HepG2 (cell line): ENCODE measurements around the gene EIF3B. TPM values are rescaled to one million over a fixed set of nuclear protein-coding genes. Genes with fewer than 3 reads are reported as not detected.

Experiments used
- ARNT2 ChIP-seq: sonication (generic); formaldehyde crosslinking; IDR thresholded peaks from 2 replicates; pipeline ENCODE4 v1.8.0; 2022; ENCODE audit warnings: mild to moderate bottlenecking, low read depth, missing genetic modification reagents, moderate library complexity
- CENPT ChIP-seq: sonication (generic); formaldehyde crosslinking; IDR thresholded peaks from 2 replicates; pipeline ENCODE4 v1.8.0; 2022; ENCODE audit warnings: low read depth, mild to moderate bottlenecking, moderate library complexity, missing genetic modification reagents
- HNF4A ChIP-seq: sonication (generic); formaldehyde crosslinking; IDR thresholded peaks from 2 replicates; pipeline ENCODE4 v1.4.0; 2020; ENCODE audit warnings: missing genetic modification reagents
- MYPOP ChIP-seq: sonication (generic); formaldehyde crosslinking; IDR thresholded peaks from 2 replicates; pipeline ENCODE4 v1.8.1; 2023; ENCODE audit warnings: mild to moderate bottlenecking, moderate library complexity, missing genetic modification reagents
- PAX8 ChIP-seq: sonication (generic); formaldehyde crosslinking; IDR thresholded peaks from 2 replicates; pipeline ENCODE4 v1.8.0; 2022; ENCODE audit warnings: mild to moderate bottlenecking, missing genetic modification reagents, borderline replicate concordance
- POLR2G ChIP-seq: fragments of 200-400 bp; formaldehyde crosslinking; IDR thresholded peaks from 2 replicates; pipeline ENCODE4 v1.6.1; 2018; ENCODE audit warnings: mild to moderate bottlenecking, low read depth, low read length, moderate library complexity
- REST ChIP-seq, 2 experiments: IDR thresholded peaks; 2 replicates each; pipeline ENCODE4 v1.6.1; 2011 to 2012; ENCODE audit warnings: low read length in 2 of 2, borderline replicate concordance in 1 of 2, low read depth in 1 of 2, mild to moderate bottlenecking in 1 of 2, moderate library complexity in 1 of 2
- ZBTB4 ChIP-seq: sonication (generic); formaldehyde crosslinking; IDR thresholded peaks from 2 replicates; pipeline ENCODE4 v1.4.0; 2020; ENCODE audit warnings: missing genetic modification reagents, mild to moderate bottlenecking, borderline replicate concordance
- ZFP82 ChIP-seq: sonication (generic); formaldehyde crosslinking; IDR thresholded peaks from 2 replicates; pipeline ENCODE4 v1.5.1; 2020; ENCODE audit warnings: mild to moderate bottlenecking, missing genetic modification reagents, borderline replicate concordance
- ZNF678 ChIP-seq: sonication (generic); formaldehyde crosslinking; IDR thresholded peaks from 2 replicates; pipeline ENCODE4 v1.4.0; 2020; ENCODE audit warnings: mild to moderate bottlenecking, missing genetic modification reagents
- ZNF83 ChIP-seq: sonication (generic); formaldehyde crosslinking; IDR thresholded peaks from 2 replicates; pipeline ENCODE4 v1.4.0; 2020; ENCODE audit warnings: missing genetic modification reagents, mild to moderate bottlenecking, borderline replicate concordance
- ZNF879 ChIP-seq: sonication (generic); formaldehyde crosslinking; IDR thresholded peaks from 2 replicates; pipeline ENCODE4 v1.8.1; 2023; ENCODE audit warnings: missing genetic modification reagents
- polyA plus RNA-seq, 8 experiments: library from polyadenylated mRNA; depleted of rRNA in 3 of 8; stranded (reverse) in 7 of 8; unstranded in 1 of 8; fragments of >200 nt; fragmentation: Illumina TruSeq in 4 of 8; extraction: Trizol in 4 of 8; gene quantifications; 2 replicates each; pipeline versions ENCODE4 v1.2.1 to v1.2.3, GENCODE V29; 2011 to 2016; ENCODE audit warnings: low read depth in 4 of 8, missing spikeins in 1 of 8, mixed read lengths in 1 of 8; ENCODE audit not compliant: insufficient read depth in 1 of 8
- total RNA-seq, 5 experiments: library from RNA; depleted of rRNA; stranded (reverse); fragments of >200 nt; fragmentation: Illumina TruSeq; extraction: Trizol; gene quantifications; 2 replicates each; pipeline ENCODE4 v1.2.3, GENCODE V29; 2016; ENCODE audit warnings: low read depth in 1 of 5
- TF ChIP-seq, protein P1 (sequence below), 2 experiments: sonication (generic) in 1 of 2; formaldehyde crosslinking in 1 of 2; IDR thresholded peaks; 2 replicates each; pipeline versions ENCODE4 v1.5.1 to v1.6.1; 2011 to 2020; ENCODE audit warnings: borderline replicate concordance in 1 of 2, low read depth in 1 of 2, low read length in 1 of 2, mild to moderate bottlenecking in 1 of 2, missing genetic modification reagents in 1 of 2, moderate library complexity in 1 of 2
- TF ChIP-seq, protein P2 (sequence below): sonication (generic); formaldehyde crosslinking; IDR thresholded peaks from 2 replicates; pipeline ENCODE4 v1.5.1; 2020; ENCODE audit warnings: missing genetic modification reagents, mild to moderate bottlenecking, borderline replicate concordance

Gene EIF3B
- total and polyA plus RNA-seq, 2 of the 13 experiments (the other 11 are each of a cell fraction or from before 2014, with no cell fraction given): 92.2 to 241 TPM

GRCh38 chr7:2314209-2314955 is 40.2 kb upstream of the EIF3B start, which contains the start of gene SNX8 (continued):
- TF ChIP-seq, protein P1, sequence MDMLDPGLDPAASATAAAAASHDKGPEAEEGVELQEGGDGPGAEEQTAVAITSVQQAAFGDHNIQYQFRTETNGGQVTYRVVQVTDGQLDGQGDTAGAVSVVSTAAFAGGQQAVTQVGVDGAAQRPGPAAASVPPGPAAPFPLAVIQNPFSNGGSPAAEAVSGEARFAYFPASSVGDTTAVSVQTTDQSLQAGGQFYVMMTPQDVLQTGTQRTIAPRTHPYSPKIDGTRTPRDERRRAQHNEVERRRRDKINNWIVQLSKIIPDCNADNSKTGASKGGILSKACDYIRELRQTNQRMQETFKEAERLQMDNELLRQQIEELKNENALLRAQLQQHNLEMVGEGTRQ (IDR thresholded peaks at IDR 0.05; ENCODE audit: low read depth, low read length): peak; percentile 92
- TF ChIP-seq, protein P1 (CRISPR knock-in tag; IDR thresholded peaks at IDR 0.05; ENCODE audit: borderline replicate concordance): peak; percentile 27; the same call in 1 of the 2 replicates
- TF ChIP-seq ZNF879 (CRISPR knock-in tag) (no peak), CENPT (CRISPR knock-in tag) (peak; percentile 61; the same call in 1 of the 2 replicates), ZBTB4 (CRISPR knock-in tag) (no peak), ZNF83 (CRISPR knock-in tag) (no peak), ZNF678 (CRISPR knock-in tag) (no peak), PAX8 (CRISPR knock-in tag) (no peak), POLR2G (peak; percentile 72), MYPOP (CRISPR knock-in tag) (no peak), ARNT2 (CRISPR knock-in tag) (no peak), ZFP82 (CRISPR knock-in tag) (no peak), HNF4A (CRISPR knock-in tag) (peak; percentile 65), REST (IDR thresholded peaks at IDR 0.05; ENCODE audit: borderline replicate concordance in 1 of 2, low read depth in 1 of 2, low read length in 2 of 2) (peak in 1 of 2 experiments; percentile 36; a peak in 1 of 4 replicates)
- TF ChIP-seq, protein P2, sequence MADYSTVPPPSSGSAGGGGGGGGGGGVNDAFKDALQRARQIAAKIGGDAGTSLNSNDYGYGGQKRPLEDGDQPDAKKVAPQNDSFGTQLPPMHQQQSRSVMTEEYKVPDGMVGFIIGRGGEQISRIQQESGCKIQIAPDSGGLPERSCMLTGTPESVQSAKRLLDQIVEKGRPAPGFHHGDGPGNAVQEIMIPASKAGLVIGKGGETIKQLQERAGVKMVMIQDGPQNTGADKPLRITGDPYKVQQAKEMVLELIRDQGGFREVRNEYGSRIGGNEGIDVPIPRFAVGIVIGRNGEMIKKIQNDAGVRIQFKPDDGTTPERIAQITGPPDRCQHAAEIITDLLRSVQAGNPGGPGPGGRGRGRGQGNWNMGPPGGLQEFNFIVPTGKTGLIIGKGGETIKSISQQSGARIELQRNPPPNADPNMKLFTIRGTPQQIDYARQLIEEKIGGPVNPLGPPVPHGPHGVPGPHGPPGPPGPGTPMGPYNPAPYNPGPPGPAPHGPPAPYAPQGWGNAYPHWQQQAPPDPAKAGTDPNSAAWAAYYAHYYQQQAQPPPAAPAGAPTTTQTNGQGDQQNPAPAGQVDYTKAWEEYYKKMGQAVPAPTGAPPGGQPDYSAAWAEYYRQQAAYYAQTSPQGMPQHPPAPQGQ: no peak
